Measurements from ENCODE around the gene SCO2.

The SCO2 gene

DNA sequence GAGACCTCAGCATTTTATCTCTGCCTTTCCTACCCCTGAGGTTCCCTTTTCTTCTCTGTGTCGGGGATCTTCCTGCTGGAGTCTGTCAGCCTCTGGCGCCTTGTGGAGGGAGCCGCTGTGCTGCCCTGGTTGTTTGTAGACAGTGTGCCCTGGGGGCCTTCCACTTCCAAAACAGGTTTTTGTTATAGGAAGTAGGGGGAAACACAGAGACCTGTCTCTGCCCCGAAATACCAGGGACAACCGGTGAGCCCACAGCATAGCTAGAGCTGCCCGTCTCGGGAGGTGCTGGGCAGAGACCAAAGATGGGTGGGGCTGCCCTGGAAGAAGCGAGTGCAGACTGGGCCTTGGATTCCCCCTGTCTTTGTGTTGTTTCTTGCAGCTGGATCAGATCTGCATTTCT is 9.3 kb downstream of the SCO2 start:
- TF ChIP-seq MAX (IDR thresholded peaks at IDR 0.05) (no peak), CREB1 (IDR thresholded peaks at IDR 0.05; ENCODE audit: low read depth) (no peak), FOXM1 (IDR thresholded peaks at IDR 0.05; ENCODE audit: borderline replicate concordance, low read depth) (no peak), ZBTB7A (IDR thresholded peaks at IDR 0.05; ENCODE audit: low read depth) (no peak), EP300 (IDR thresholded peaks at IDR 0.05; ENCODE audit: borderline replicate concordance) (no peak), USF1 (IDR thresholded peaks at IDR 0.05) (no peak), CEBPB (IDR thresholded peaks at IDR 0.05) (no peak), TAF1 (IDR thresholded peaks at IDR 0.05; ENCODE audit: low read depth) (no peak), EGR1 (IDR thresholded peaks at IDR 0.05) (no peak), TCF12 (IDR thresholded peaks at IDR 0.05; ENCODE audit: low read depth) (no peak), YY1 (IDR thresholded peaks at IDR 0.05; ENCODE audit: low read depth) (no peak), NFIC (IDR thresholded peaks at IDR 0.05) (no peak)

GRCh38 chr22:50513175-50513574 is 12.2 kb downstream of the SCO2 start:
- TF ChIP-seq FOXM1 (IDR thresholded peaks at IDR 0.05; ENCODE audit: borderline replicate concordance, low read depth) (no peak), RAD21 (IDR thresholded peaks at IDR 0.05; ENCODE audit: low read depth) (no peak), TAF1 (IDR thresholded peaks at IDR 0.05; ENCODE audit: low read depth) (no peak)

DNA sequence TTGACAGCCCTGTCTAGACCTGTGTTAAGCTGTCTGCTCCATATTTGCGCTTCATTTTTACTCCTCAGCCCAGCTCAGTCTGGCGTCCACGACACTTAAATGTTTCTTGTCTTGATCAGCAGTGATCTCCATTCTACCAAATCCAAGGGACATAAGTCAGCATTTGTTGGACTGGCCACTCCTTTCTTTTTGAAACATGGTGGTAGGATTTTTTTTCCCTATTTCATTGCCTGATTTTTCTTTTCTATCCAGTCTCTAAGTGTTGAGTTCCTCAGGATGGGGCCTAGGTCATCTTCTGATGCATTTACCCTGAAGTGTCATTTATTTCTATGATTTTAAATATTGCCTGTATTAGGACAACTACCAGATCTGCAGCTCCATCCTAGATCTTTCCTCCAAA is 16.5 kb downstream of the SCO2 start:
- TF ChIP-seq REST (IDR thresholded peaks at IDR 0.05; ENCODE audit: low read depth) (no peak), EGR1 (IDR thresholded peaks at IDR 0.05) (no peak)

DNA sequence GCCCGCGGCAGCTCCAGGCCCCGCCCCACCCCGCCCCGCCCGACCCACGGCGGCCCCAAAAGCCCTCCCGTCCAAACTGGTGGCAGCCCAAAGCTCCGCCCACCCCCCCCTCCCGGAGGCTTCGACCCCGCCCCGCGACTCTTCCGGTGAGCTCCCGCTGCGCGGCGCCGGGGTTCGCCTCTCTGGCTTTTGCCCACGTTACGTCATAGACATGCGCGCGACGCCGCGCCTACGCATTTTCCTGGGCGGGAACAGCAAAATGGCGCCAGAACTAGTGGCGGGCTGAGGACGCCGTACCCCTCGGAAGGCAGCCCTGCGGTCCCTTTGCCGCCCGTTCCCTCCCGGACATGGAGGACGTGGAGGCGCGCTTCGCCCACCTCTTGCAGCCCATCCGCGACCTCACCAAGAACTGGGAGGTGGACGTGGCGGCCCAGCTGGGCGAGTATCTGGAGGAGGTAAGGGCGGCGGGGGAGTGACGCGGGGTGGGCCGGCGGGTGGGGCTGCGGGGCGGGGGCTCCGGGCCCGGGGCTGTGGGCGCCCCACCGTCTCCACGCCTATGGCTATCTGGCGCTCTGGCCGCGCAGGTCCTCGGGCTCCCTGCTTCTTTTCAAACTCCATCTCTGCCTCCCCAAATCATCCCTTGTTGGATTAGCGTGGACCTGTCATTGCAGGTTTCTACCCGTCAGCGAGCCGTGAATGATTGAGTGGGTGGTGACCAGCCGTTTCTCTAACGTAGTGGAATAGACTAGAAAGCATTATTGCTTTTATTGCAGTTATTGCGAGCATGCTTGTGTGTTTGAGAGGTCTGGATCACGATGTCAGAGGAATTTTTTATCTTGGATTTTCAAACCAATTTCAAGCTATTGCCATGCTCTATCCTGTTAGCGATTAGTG is 17.2 kb downstream of the SCO2 start, which contains the start of gene NCAPH2:
NCAPH2 (plus strand) TSS at position 234 of the 894 bp plus-strand sequence; CDS start at position 348, 114 bp downstream.
- TF ChIP-seq TCF12 (IDR thresholded peaks at IDR 0.05; ENCODE audit: low read depth) (peak; percentile 76; the same call in 1 of the 2 replicates), TEAD4 (IDR thresholded peaks at IDR 0.05) (peak; percentile 50; the same call in 1 of the 2 replicates), REST (IDR thresholded peaks at IDR 0.05; ENCODE audit: low read depth) (no peak), NFIC (IDR thresholded peaks at IDR 0.05) (peak; percentile 53), USF1 (IDR thresholded peaks at IDR 0.05) (peak; percentile 40; the same call in 1 of the 2 replicates), FOXM1 (IDR thresholded peaks at IDR 0.05; ENCODE audit: borderline replicate concordance, low read depth) (no peak), RAD21 (IDR thresholded peaks at IDR 0.05; ENCODE audit: low read depth) (no peak), CREB1 (IDR thresholded peaks at IDR 0.05; ENCODE audit: low read depth) (peak; percentile 99), EP300 (IDR thresholded peaks at IDR 0.05; ENCODE audit: borderline replicate concordance) (0 out of 2 replicates have a peak, but pooled peaks have one; percentile 23), YY1 (IDR thresholded peaks at IDR 0.05; ENCODE audit: low read depth) (peak; percentile 97), EGR1 (IDR thresholded peaks at IDR 0.05) (peak; percentile 91), CEBPB (IDR thresholded peaks at IDR 0.05) (peak; percentile 28; the same call in 1 of the 2 replicates), ZBTB7A (IDR thresholded peaks at IDR 0.05; ENCODE audit: low read depth) (peak; percentile 49; the same call in 1 of the 2 replicates), MAX (IDR thresholded peaks at IDR 0.05) (peak; percentile 85), TAF1 (IDR thresholded peaks at IDR 0.05; ENCODE audit: low read depth) (peak; percentile 95)

DNA sequence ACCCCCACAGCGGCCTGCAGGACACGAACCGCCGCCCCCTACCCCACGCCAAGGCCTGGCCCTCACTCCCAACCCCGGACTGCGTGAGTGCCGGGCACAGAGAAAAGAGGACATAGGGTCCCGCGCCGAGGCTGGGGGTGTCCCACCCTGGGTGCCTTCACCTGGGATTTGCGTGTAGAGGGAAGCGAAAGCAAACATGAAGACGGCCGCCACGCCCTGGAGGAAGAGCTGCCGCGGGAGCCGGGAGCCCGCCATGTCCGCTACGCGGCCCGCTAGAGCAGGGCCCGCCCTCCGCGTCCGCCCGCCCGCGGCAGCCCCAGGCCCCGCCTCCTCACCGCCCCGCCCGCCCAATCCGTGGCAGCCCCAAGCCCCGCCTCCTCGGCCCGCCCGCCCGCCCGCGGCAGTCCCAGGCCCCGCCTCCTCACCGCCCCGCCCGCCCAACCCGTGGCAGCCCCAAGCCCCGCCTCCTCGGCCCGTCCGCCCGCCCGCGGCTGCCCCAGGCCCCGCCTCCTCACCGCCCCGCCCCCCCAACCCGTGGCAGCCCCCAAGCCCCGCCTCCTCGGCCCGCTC is 17.9 kb downstream of the SCO2 start, which contains the start of gene LMF2:
LMF2 (minus strand) TSS at position 282 of the 570 bp plus-strand sequence; CDS start at position 255, 27 bp downstream.
- TF ChIP-seq TAF1 (IDR thresholded peaks at IDR 0.05; ENCODE audit: low read depth), result no peak
- no peak for TF ChIP-seq TEAD4 (IDR thresholded peaks at IDR 0.05)
- peak; percentile 79 for TF ChIP-seq YY1 (IDR thresholded peaks at IDR 0.05; ENCODE audit: low read depth)
- no peak for TF ChIP-seq EP300 (IDR thresholded peaks at IDR 0.05; ENCODE audit: borderline replicate concordance)
- no peak for TF ChIP-seq EGR1 (IDR thresholded peaks at IDR 0.05)
- TF ChIP-seq REST (IDR thresholded peaks at IDR 0.05; ENCODE audit: low read depth), result no peak

Measured in Ishikawa (cell line).